Ishikawa (cell line): Measurements from ENCODE around the gene SLCO3A1.

ENCODE experiments used
- EGR1 ChIP-seq: IDR thresholded peaks from 2 replicates; pipeline ENCODE4 v1.6.1; 2012
- FOXM1 ChIP-seq: IDR thresholded peaks from 2 replicates; pipeline ENCODE4 v1.6.1; 2012; ENCODE audit warnings: low read depth, borderline replicate concordance
- MAX ChIP-seq: IDR thresholded peaks from 2 replicates; pipeline ENCODE4 v1.6.1; 2012
- NFIC ChIP-seq: IDR thresholded peaks from 2 replicates; pipeline ENCODE4 v1.6.1; 2012
- RAD21 ChIP-seq: IDR thresholded peaks from 2 replicates; pipeline ENCODE4 v1.6.1; 2012; ENCODE audit warnings: low read depth
- TAF1 ChIP-seq: IDR thresholded peaks from 2 replicates; pipeline ENCODE4 v1.6.1; 2012; ENCODE audit warnings: low read depth, mild to moderate bottlenecking
- USF1 ChIP-seq: IDR thresholded peaks from 2 replicates; pipeline ENCODE4 v1.6.1; 2012

- TF ChIP-seq NFIC (no peak), MAX (no peak), RAD21 (no peak), EGR1 (no peak), FOXM1 (no peak), TAF1 (no peak), USF1 (no peak)
Observed at GRCh38 chr15:91922646-91923547, 69.4 kb downstream of the SLCO3A1 start.
